ENCODE measurements around the gene VAMP3.

VAMP3 gene

DNA sequence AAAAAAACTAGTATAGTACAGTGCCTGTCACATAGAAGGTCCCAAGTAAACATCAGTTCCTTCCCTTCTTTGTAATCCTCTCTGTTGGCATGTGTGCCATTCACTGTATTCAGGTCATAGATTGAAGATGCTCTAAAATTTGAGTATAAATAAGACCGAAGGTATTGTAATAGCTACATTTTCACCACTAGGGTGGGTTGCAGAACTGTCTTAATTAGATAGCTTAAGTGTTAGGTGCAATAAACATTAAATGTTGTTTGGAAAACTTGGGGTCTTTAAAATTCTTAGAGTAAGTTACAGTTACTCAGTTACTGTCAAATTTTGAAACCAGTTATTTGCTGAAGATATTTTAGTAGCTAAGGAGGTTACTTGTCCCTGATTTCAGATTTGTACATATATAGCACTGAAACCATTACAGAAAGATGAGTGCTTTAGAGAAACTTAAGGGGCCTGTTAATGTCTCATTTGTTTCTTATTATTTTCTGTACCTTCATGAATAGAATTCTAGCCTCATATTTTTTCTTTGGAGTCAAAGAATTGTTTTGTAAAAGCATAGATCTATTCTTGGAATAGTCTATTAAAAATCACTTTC, 37.3 kb downstream of the VAMP3 start:
- H2AK5ac ChIP-seq (ENCODE audit: low read length, severe bottlenecking) = no peak overlapping the region
- peaks cover 8% of the 10 kb centered on the region for H3K9me3 ChIP-seq (ENCODE audit: control insufficient read depth, low read length)
- DNase-seq = peak; percentile 45

DNA sequence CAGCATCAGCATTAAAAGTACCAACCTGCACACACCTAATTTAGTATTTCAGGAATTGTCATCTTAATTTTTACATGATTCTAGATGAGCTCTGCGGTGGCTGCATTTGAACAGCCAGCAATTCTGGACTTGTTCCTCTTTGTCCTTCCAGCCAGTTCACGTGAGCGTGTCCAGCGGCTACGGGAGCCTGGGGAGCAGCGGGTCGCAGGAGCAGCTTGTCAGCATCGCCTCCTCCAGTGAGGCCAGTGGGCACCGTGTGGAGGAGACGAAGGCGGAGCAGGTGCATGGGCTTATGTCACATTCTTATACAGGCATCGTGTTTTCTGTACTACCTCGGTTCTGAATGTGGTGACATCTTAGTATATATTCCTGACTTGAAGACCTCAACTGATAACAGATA, 38.6 kb downstream of the VAMP3 start:
- Histone ChIP-seq H3K4me3 (ENCODE audit: insufficient read depth in 1 of 2, low read depth in 1 of 2, low read length in 2 of 2) (no peak overlapping the region), H3K36me3 (ENCODE audit: control insufficient read depth in 1 of 2, insufficient read depth in 2 of 2, low read depth in 1 of 2, low read length in 2 of 2) (peaks cover 2 to 86% of the 10 kb centered on the region in 2 experiments), H2BK5ac (ENCODE audit: low read depth, low read length, poor library complexity, severe bottlenecking) (no peak overlapping the region), H3K9ac (ENCODE audit: low read length) (no peak overlapping the region), H4K8ac (ENCODE audit: low read length) (no peak overlapping the region), H3K4me2 (ENCODE audit: low read length, poor library complexity, severe bottlenecking) (no peak overlapping the region), H2AK5ac (ENCODE audit: low read length, severe bottlenecking) (no peak overlapping the region), H2AFZ (ENCODE audit: low read depth, low read length) (no peak overlapping the region), H3K9me3 (ENCODE audit: control insufficient read depth, low read length) (peaks cover 18% of the 10 kb centered on the region), H3K27me3 (ENCODE audit: control insufficient read depth in 1 of 2, insufficient read depth in 1 of 2, low read length in 2 of 2) (no peaks in the 10 kb centered on the region), H3K27ac (ENCODE audit: low read length, poor library complexity, severe bottlenecking) (no peak overlapping the region), H3K79me1 (replicated peaks; ENCODE audit: low read length, poor library complexity, severe bottlenecking) (no peaks in the 10 kb centered on the region), H3K14ac (ENCODE audit: low read length in 2 of 2) (no peak overlapping the region), H4K91ac (ENCODE audit: low read length) (peak overlapping the region; percentile 6), H2BK120ac (ENCODE audit: low read depth, low read length) (no peak overlapping the region), H3K4ac (ENCODE audit: low read depth in 1 of 2, low read length in 2 of 2) (no peak overlapping the region), H3K4me1 (ENCODE audit: control insufficient read depth, insufficient read depth, low read depth, low read length) (peaks cover 2% of the 10 kb centered on the region), H2BK12ac (ENCODE audit: low read length in 2 of 2) (no peak overlapping the region), H3K23ac (ENCODE audit: low read length in 2 of 2) (no peak overlapping the region), H2BK15ac (ENCODE audit: low read depth, poor library complexity, severe bottlenecking) (no peak overlapping the region), H3K18ac (ENCODE audit: low read depth in 1 of 2, low read length in 2 of 2) (no peak overlapping the region)
- DNase-seq = no peak
- 96% methylated on average over 9 of the region's 13 CpGs for WGBS

More for the DNA sequence above, 37.3 kb downstream of the VAMP3 start:
- no peak overlapping the region for H3K23ac ChIP-seq (ENCODE audit: low read length in 2 of 2)
- no peak overlapping the region for H3K4ac ChIP-seq (ENCODE audit: low read depth in 1 of 2, low read length in 2 of 2)
- peaks cover 7 to 89% of the 10 kb centered on the region in 2 experiments for H3K36me3 ChIP-seq (ENCODE audit: control insufficient read depth in 1 of 2, insufficient read depth in 2 of 2, low read depth in 1 of 2, low read length in 2 of 2)
- WGBS = 69% methylated on average over 1 of the region's 1 CpG
- no peak overlapping the region for H2BK12ac ChIP-seq (ENCODE audit: low read length in 2 of 2)
- no peak overlapping the region for H4K91ac ChIP-seq (ENCODE audit: low read length)
- H3K27ac ChIP-seq (ENCODE audit: low read length, poor library complexity, severe bottlenecking) = no peak overlapping the region
- H3K18ac ChIP-seq (ENCODE audit: low read depth in 1 of 2, low read length in 2 of 2) = no peak overlapping the region
- peaks cover 2% of the 10 kb centered on the region for H3K4me1 ChIP-seq (ENCODE audit: control insufficient read depth, insufficient read depth, low read depth, low read length)
- no peak overlapping the region for H3K4me3 ChIP-seq (ENCODE audit: insufficient read depth in 1 of 2, low read depth in 1 of 2, low read length in 2 of 2)
- H3K4me2 ChIP-seq (ENCODE audit: low read length, poor library complexity, severe bottlenecking) = no peak overlapping the region
- H3K14ac ChIP-seq (ENCODE audit: low read length in 2 of 2) = no peak overlapping the region
- H4K8ac ChIP-seq (ENCODE audit: low read length) = no peak overlapping the region
- H3K27me3 ChIP-seq (ENCODE audit: control insufficient read depth in 1 of 2, insufficient read depth in 1 of 2, low read length in 2 of 2) = no peaks in the 10 kb centered on the region
- H2BK120ac ChIP-seq (ENCODE audit: low read depth, low read length) = no peak overlapping the region
- H2BK15ac ChIP-seq (ENCODE audit: low read depth, poor library complexity, severe bottlenecking) = no peak overlapping the region
- H3K9ac ChIP-seq (ENCODE audit: low read length) = no peak overlapping the region
- no peak overlapping the region for H2AFZ ChIP-seq (ENCODE audit: low read depth, low read length)
- no peaks in the 10 kb centered on the region for H3K79me1 ChIP-seq (replicated peaks; ENCODE audit: low read length, poor library complexity, severe bottlenecking)
- no peak overlapping the region for H2BK5ac ChIP-seq (ENCODE audit: low read depth, low read length, poor library complexity, severe bottlenecking)

DNA sequence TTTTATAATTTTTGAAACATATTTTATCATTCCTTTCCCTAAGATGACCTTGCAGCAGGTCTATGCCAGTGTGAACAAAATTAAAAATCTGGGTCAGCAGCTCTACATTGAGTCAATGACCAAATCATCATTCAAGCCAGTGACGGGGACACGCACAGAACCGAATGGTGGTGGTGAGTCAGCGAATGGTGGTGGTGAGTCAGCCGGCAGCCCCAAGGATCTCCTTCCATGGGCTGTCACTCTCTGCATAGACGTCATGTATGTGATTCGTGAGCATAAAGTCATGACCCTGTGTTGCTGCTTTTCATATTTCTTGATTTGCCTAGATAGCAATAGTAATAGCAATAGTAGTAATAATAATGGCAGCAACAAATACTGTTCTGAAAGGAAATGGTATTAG, 39.3 kb downstream of the VAMP3 start:
- WGBS = 10% methylated on average over 5 of the region's 7 CpGs
- Histone ChIP-seq H3K4ac (ENCODE audit: low read depth in 1 of 2, low read length in 2 of 2) (no peak overlapping the region), H2BK5ac (ENCODE audit: low read depth, low read length, poor library complexity, severe bottlenecking) (no peak overlapping the region), H3K4me3 (ENCODE audit: insufficient read depth in 1 of 2, low read depth in 1 of 2, low read length in 2 of 2) (no peak overlapping the region), H3K9ac (ENCODE audit: low read length) (no peak overlapping the region), H2AK5ac (ENCODE audit: low read length, severe bottlenecking) (no peak overlapping the region), H3K4me2 (ENCODE audit: low read length, poor library complexity, severe bottlenecking) (no peak overlapping the region), H3K36me3 (ENCODE audit: control insufficient read depth in 1 of 2, insufficient read depth in 2 of 2, low read depth in 1 of 2, low read length in 2 of 2) (peaks cover 2 to 86% of the 10 kb centered on the region in 2 experiments), H3K23ac (ENCODE audit: low read length in 2 of 2) (no peak overlapping the region), H2BK15ac (ENCODE audit: low read depth, poor library complexity, severe bottlenecking) (peak overlapping the region; percentile 17), H2BK12ac (ENCODE audit: low read length in 2 of 2) (no peak overlapping the region), H4K8ac (ENCODE audit: low read length) (no peak overlapping the region), H3K27me3 (ENCODE audit: control insufficient read depth in 1 of 2, insufficient read depth in 1 of 2, low read length in 2 of 2) (no peaks in the 10 kb centered on the region), H3K4me1 (ENCODE audit: control insufficient read depth, insufficient read depth, low read depth, low read length) (peaks cover 2% of the 10 kb centered on the region), H4K91ac (ENCODE audit: low read length) (no peak overlapping the region), H3K27ac (ENCODE audit: low read length, poor library complexity, severe bottlenecking) (no peak overlapping the region), H2BK120ac (ENCODE audit: low read depth, low read length) (no peak overlapping the region), H3K14ac (ENCODE audit: low read length in 2 of 2) (no peak overlapping the region), H3K79me1 (replicated peaks; ENCODE audit: low read length, poor library complexity, severe bottlenecking) (no peaks in the 10 kb centered on the region), H2AFZ (ENCODE audit: low read depth, low read length) (no peak overlapping the region), H3K18ac (ENCODE audit: low read depth in 1 of 2, low read length in 2 of 2) (no peak overlapping the region), H3K9me3 (ENCODE audit: control insufficient read depth, low read length) (peaks cover 18% of the 10 kb centered on the region)
- peak; percentile 94 for DNase-seq

DNA sequence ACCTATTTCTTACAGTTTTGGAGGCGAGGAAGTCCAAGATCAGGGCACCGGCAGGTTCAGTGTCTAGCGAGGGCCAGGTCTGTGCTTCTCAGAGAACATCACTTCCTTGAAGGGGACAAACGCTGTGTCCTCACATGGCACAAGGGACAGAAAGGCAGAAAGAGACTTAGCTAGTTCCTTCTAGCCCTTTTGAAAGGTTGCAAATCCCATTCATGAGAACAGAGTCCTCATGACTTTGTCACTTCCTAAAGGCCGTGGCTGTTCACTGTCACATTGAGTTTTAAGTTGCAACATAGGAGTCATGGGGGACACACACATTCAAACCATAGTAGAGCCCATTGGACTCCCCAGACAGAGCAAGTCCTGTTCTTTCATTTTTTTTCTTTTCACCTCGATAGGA, 40.4 kb downstream of the VAMP3 start:
- H3K9ac ChIP-seq (ENCODE audit: low read length) = no peak overlapping the region

More for the DNA sequence above, 40.4 kb downstream of the VAMP3 start:
- Histone ChIP-seq H4K91ac (ENCODE audit: low read length) (no peak overlapping the region), H2BK12ac (ENCODE audit: low read length in 2 of 2) (no peak overlapping the region), H4K8ac (ENCODE audit: low read length) (no peak overlapping the region), H2BK15ac (ENCODE audit: low read depth, poor library complexity, severe bottlenecking) (no peak overlapping the region), H2BK120ac (ENCODE audit: low read depth, low read length) (no peak overlapping the region), H2AK5ac (ENCODE audit: low read length, severe bottlenecking) (no peak overlapping the region), H3K4me1 (ENCODE audit: control insufficient read depth, insufficient read depth, low read depth, low read length) (peaks cover 2% of the 10 kb centered on the region), H3K14ac (ENCODE audit: low read length in 2 of 2) (no peak overlapping the region), H3K27me3 (ENCODE audit: control insufficient read depth in 1 of 2, insufficient read depth in 1 of 2, low read length in 2 of 2) (no peaks in the 10 kb centered on the region), H3K4me3 (ENCODE audit: insufficient read depth in 1 of 2, low read depth in 1 of 2, low read length in 2 of 2) (no peak overlapping the region), H3K4me2 (ENCODE audit: low read length, poor library complexity, severe bottlenecking) (no peak overlapping the region), H3K18ac (ENCODE audit: low read depth in 1 of 2, low read length in 2 of 2) (no peak overlapping the region), H3K27ac (ENCODE audit: low read length, poor library complexity, severe bottlenecking) (no peak overlapping the region), H2AFZ (ENCODE audit: low read depth, low read length) (no peak overlapping the region), H3K4ac (ENCODE audit: low read depth in 1 of 2, low read length in 2 of 2) (no peak overlapping the region), H3K79me1 (replicated peaks; ENCODE audit: low read length, poor library complexity, severe bottlenecking) (no peaks in the 10 kb centered on the region), H3K9me3 (ENCODE audit: control insufficient read depth, low read length) (peaks cover 18% of the 10 kb centered on the region), H3K23ac (ENCODE audit: low read length in 2 of 2) (no peak overlapping the region), H3K36me3 (ENCODE audit: control insufficient read depth in 1 of 2, insufficient read depth in 2 of 2, low read depth in 1 of 2, low read length in 2 of 2) (peaks cover 2 to 80% of the 10 kb centered on the region in 2 experiments), H2BK5ac (ENCODE audit: low read depth, low read length, poor library complexity, severe bottlenecking) (no peak overlapping the region)
- 95% methylated on average over 6 of the region's 6 CpGs for WGBS
- DNase-seq = no peak
